Dermis blood vessel endothelial cell (primary cell): ENCODE data around the gene DMRTB1. TPM values are rescaled to one million over a fixed set of nuclear protein-coding genes. Genes with fewer than 3 reads are reported as not detected.

Experiments
- DNase-seq: peaks from one replicate; pipeline ENCODE4 v3.0.0; 2010
- total RNA-seq: library from RNA; depleted of rRNA; stranded (reverse); fragments of >200 nt; gene quantifications from 2 replicates; pipeline ENCODE4 v1.2.3, GENCODE V29; 2014

The DMRTB1 gene
- total RNA-seq, 1 donor from 2014 or later = not detected

DNA sequence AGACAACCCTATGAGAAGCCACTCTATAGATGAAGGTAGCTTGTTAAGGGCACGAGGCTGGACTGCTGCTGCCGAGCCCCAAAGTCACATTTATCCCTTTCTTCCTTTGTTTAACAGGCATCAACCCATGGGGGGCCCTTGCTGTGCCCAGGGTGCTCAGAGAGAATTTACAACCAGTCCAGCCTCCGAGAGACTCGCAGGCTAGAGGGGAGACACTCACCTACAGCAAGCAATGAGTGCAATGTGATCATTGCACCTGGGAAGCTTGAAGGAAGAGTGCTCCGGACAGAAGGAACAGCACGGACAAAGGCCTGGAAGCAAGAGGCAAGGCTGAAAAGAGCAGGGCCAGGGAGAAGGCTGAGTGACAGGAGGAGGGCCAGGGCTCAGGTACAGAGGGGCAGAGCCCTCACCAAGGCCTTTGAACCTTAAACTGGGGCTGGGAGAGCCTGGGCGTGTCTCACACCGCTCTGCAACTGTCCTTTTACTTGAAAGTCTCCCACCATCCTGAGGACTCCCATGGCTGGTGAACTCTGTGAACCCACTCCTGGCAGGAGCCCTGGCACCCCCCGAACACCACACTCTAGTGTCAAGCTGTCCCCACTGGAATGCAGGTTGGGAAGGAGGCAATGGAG, 27.3 kb downstream of the DMRTB1 start:
- DNase-seq = no peak

- DNase-seq = no peak
Observed at GRCh38 chr1:53490351-53490750, 31.2 kb downstream of the DMRTB1 start.

DNA sequence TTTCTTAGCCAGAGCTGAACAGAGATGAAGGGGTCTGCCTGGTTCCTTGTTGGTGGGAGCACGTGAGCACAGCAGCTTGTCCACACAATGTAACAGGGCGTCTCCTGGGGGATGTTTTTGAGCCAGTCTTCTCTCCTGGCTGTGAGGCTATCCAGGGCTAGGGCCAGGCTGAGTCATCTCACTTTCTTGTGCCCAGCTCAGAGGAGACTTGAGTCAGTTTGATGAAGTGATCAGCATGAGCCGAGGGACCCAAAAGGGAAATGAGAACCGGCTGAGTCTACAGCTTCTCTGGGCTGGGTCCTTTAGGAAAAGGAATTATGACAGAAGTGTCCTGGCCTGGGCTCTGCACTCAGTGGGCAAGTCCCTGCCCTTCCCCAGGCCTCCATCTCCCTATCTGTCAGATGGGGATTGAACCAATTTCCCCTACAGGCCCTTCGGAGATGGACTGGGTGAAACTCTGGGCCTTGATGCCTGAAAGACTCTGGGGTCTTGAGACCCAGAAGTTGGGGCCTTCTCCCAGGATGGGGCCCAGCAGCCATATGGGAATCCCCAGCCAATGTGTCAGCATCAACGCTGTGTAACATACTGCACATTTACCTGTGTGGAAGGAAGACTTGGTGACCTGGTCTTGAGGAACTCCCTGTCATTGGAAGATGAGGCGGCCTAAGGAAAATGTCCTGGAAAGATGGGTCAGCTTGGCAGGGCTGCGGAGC, 36.6 kb downstream of the DMRTB1 start:
- no peak for DNase-seq

DNA sequence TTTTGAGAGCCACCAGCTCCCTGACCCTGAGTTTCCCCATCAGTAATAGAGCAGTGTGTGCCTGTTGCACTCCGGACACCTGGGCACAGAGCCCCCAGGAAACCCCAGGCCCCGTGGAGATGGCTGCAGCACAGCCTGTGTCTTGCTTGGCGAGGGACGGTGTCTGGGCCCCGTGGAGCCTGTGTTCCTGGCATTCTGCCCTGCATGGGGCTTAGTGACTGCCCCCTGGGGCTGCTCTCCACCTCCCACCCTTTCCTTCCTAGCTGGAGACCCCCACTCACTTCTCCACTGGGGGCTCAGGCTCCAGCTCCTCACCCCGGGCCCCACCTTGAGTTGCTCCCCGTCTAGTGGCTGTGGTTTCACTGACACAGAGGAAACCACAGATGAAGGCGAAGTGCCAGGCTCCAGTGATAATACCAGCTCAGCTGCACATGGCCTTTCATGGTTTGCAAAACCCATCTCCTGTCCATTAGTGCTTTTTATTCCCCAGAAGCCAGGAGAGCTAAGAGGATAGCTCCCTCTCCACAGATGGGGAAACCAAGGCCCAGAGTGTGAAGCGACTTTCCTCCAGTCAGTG, 39.4 kb downstream of the DMRTB1 start:
- DNase-seq = no peak

DNA sequence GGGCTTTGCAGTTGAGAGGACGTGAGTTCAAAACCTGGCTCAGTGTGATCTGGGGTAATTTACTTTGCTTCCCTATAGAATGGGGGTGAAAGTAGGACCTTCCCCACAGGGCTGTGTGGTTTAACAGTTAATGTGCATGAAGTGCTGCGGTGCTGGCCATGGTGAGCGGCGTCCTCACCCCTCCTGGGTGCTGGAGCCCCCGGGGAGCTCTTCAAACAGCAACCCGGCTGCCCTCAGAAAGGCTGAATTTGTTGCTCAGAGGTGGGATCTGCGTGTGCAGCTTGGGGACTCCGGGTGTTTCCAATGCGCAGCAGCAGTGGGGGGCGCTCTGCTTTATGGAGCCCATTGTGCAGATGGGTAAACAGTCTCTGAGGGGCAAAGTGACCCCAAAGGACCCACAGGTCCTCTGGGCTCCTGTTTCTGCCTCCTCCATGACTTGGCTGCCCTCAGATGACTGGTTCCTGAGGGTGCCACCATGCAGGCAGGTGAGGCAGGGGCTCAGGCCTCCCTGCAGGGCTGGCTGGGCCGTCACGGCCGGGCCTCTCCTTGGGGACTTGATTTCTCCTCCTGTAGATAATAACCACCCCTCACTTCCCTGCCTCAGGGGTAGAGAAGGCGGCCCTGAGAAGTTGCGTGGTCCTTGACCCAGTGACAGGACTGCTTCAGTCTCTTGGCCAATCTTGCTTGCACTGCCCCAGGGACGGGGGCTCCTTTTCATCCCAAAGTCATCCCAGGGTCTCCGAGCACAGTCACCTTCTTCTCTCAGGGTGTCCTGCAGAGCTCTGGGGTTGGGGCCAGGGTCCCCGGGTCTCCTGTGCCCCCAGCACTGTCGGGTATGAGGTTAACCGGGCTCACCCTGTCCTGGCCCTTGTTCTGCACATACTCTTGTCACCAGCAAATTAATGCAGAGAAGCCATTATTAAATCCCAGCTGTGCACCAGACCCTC, 40.3 kb downstream of the DMRTB1 start:
- DNase-seq = no peak

GRCh38 chr1:53500204-53501064, 41.2 kb downstream of the DMRTB1 start:
- DNase-seq = no peak

DNA sequence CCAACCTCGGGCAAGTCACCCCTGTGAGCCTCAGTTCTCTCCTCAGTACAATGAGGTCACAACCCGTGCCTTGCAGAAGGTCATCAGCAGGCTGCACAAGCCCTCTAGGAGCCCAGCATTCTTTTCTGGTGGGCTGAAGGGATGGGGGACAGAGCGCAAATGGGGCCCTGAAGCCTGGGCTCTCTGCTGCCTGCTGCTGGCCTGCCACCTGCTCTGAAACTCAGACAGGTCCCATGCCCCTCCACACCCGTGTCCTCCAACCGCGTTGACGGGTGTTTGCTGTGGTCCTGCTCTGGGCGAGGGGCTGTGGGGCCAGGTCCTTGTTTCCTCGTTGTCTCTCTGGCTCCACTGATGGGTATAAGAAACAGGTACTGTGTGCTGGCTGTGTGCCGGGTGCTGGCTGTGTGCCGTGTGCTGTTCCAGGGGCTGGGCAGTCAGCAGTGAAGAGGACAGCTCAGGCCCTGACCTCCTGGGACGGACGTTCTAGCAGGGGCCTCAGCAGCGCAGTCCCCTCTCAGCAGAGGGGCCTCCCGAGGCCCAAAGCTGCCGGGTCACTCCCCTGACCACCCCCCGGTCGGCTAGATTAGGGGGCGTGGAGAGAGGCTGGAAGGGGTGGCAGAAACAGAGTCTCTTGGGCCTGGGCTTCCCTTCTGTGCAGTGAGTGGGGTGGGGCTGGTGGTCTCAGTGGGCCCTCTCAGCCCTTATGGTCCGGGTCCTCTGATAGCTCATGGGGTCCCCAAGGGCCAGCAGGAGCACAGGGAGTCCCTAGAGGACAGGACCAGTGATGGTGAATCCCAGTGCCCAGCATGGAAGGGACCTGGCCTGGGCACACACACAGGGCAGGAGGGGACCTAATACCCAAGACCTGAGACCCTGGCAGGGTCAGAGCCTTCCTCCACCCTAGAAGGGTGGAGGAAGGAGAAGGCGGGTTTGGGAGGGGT, 42.1 kb downstream of the DMRTB1 start:
- DNase-seq = no peak

DNA sequence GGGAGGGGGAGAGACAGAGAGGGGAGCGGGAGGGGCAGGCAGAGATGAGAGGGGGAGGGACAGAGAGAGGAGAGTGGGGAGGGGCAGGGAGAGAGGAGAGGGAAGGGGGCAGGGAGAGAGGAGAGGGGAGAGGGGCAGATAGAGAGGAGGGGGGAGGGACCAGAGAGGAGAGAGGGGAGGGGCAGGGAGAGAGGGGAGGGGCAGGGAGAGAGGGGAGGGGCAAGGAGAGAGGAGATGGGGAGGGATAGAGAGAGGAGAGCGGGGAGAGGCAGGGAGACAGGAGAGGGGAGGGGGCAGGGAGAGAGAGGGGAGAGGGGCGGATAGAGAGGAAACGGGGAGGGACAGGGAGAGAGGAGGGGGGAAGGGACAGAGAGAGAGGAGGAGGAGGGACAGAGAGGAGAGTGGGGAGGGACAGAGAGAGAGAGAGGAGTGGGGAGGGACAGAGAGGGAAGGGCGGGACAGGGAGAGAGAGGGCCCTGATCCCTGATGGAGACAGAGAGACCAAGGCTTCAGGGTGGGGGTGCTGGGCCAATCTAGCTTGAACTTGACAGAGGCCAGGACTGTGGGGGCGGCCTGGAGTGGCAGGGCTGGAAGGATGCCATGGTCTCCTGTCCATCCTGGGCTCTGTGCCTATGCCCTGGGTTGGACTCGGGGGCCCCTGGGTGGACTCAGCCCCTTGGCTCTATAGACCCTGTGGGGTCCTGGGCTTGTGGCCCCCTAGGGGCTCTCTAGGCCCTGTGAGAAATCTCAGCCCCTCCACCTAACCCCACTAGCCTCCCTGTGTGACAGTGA, 43.6 kb downstream of the DMRTB1 start:
- DNase-seq = no peak

GRCh38 chr1:53503433-53504217, 44.4 kb downstream of the DMRTB1 start:
- DNase-seq = no peak

DNA sequence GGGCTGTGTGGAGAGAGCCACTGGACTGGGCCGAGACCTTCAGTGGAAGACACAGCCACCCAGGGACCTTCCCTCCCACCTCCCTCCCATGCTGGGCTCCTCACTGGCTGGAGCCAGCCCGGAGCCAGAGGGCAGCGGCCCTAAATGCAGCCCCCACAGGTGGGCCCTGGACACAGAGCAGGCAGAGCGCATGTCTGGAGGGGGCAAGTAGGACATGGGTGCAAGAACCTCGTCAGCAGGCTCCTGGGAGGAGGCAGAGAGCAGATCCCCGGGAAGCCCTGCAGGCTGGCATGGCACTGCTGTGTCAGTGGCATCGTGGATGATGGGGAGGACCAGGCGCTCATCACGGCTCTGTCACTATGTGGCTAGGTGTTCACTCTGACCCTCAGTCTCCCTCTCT, 45.7 kb downstream of the DMRTB1 start:
- no peak for DNase-seq

GRCh38 chr1:53505401-53505800, 46.2 kb downstream of the DMRTB1 start:
- DNase-seq = no peak

GRCh38 chr1:53505891-53506290, 46.7 kb downstream of the DMRTB1 start:
- DNase-seq = no peak

DNA sequence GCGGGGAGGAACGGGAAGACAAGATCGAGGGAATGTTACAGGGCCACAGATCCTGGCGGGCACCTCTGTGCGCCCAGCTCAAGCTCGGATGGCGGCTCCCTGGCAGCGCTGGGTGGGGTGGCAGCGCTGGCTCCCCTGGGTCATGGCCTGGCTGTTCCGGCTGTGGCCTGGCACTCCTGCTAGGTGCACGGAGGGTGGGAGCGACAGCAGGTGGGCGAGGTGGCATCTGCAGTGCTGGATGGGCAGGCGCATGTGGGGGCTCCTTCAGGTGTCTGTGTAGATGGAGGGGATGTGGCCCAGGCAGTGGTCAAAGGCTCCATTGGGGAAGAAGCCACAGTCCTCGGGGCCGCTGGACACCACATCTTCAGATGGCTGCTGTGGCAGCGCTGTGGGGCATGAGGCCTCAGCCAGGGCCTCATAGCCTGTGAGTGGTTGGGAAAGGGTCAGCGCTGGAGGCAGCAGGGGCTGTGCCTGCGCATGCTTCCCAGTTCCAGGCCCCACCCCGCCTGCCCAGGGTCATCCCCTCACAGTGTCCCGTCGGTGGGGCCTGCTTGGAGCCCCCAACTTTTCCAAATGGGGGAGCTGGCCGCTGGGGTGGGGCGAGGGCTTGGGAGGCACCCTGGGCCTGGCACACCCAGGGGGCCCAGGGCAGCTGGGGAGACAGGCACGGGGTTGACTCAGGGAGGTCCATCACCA, 47.3 kb downstream of the DMRTB1 start:
- DNase-seq = no peak

DNA sequence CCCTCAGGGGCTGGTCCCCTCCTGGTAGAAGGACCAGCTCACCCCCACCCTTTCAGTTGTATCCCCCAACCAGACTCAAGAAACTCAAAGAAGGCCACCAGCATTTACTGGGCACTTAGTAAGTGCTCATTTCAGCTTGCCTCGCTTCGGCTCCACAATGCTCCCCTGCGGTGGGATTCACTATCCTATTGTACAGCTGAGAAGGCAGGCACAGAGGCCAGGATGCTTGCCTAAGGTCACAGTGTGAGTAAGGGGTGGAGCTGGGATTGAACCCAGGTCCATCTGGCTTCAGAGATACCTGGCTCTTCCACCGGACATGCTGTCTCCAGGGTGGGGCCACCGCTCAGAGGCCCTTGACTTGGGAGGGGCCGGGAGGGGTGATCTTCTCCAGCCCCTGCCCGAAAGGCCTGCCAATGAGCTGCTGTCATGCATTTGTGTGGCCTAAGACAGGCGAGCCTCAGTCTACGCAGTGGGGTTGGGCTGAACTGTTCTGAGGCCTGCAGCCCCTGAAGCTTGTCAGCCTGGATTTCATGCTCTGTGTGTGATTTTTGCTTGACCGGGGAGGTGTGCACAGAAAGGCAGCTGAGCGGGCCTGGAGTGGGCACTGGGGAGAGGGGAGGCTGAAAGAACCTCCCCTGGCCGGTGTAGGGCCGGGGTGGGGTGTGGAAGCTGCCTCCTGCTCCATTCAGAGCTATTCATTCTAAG, 48.1 kb downstream of the DMRTB1 start:
- DNase-seq = no peak

- no peak for DNase-seq
Observed at GRCh38 chr1:53508056-53508990, 49.1 kb downstream of the DMRTB1 start.

DNA sequence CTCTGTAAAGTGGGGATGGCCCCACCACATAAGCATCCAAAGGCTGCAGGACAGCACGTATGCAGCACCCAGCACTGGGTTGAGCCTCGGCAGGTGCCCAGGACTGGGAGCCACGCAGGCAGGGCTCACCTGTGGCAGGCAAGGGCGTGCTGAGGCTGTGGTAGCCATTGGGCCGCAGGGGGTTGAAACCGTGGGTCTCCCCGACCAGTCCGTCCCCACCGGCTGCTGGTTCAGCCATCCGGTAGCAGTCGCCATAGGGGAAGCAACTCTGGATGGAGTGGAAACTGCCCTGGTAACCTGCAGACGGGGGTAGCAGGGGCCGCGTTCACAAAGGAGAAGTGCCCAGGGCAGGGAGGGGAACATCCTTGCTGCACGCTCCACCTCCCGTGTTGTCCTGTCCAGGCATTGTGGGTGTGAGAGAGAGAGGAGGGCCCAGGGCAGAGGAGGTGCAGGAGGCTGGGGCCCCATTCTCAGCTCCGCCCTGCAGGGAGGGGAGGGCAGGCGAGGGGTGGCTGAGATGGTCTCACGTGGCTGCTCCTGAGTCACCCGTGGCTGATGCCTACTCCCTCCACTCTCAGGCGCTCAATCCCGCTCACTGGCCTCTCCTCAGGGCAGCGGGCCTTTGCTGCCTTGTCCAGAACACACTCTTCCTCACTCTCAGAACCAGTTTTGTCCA, 49.9 kb downstream of the DMRTB1 start:
- DNase-seq = no peak
